HG02970 (cell line): ENCODE measurements around the gene SLC25A14.

Experiments used
- ATAC-seq: cut with Tn5 transposase; IDR thresholded peaks from one replicate; pipeline ENCODE4 v1.9.1; 2021; ENCODE audit warnings: mild to moderate bottlenecking, moderate library complexity, moderate number of reproducible peaks; ENCODE audit not compliant: unreplicated experiment, low FRiP score

The SLC25A14 gene

DNA sequence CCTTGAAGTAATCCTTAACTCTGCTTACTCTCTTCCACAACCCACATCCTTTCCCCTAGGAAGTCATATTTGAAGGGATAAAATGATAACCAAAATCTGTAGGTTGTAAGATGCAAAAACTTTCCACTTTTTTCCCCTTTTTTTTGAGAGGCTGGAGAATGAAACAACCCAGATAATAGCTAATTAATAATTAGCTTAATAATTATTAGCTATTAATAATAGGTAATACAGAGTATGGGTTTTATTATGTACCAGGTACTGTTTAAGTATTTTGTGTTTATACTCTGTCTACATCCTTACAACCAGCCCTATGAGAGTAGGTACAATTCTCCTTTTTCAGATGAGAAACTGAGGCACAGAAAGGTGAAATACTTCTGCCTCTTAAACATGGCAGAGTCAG lies 36.4 kb downstream of the SLC25A14 start:
- ATAC-seq, result no peak

GRCh38 chrX:130378024-130378669 lies 38.4 kb downstream of the SLC25A14 start:
- no peak for ATAC-seq

DNA sequence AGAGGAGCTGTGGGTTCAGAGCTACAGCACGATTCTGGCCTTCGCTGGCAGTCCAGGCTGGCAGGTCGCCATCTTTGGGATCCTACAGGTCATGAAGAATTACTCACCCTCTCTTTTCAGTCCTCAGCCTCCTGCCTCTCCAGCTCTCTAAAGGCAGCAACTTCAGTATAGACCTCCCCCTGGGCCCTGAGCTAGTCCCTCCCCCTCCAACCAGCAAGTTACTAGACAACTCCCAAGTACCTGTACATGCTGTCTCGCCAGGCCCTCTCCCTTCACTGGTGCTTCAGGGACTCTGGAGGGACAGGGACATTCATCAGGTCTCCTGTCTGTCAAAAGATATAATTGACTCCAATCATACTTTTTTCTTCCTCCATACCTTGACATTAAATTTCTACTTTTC lies 45.8 kb downstream of the SLC25A14 start, which contains the start of gene GPR119:
GPR119 (minus strand) TSS at position 155 of the 400 bp plus-strand sequence. CDS start 227 bp downstream, outside the sequence.
- ATAC-seq, result no peak

DNA sequence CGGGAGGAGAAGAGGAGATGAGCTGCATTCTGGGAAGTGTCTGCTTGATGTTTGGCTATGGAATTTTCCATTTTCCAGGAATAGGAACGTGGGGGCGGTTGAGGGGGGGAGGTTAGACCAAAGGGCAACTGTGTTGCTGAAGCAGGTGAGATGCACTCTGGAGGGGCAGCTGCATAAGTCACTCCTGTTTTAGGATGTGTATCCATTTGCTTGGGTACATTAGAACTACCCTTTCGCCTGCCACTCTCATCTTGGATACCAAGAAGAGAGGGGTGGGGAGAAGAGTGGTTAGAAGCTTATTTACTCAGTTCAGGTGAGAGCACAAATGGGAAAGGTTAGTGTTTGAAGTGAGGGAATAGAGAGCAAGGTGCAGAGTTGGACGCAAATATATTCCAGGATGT lies 46.7 kb downstream of the SLC25A14 start:
- no peak for ATAC-seq

- ATAC-seq, result no peak
These were observed 53.8 kb downstream of the SLC25A14 start for GRCh38 chrX:130393451-130394074.

DNA sequence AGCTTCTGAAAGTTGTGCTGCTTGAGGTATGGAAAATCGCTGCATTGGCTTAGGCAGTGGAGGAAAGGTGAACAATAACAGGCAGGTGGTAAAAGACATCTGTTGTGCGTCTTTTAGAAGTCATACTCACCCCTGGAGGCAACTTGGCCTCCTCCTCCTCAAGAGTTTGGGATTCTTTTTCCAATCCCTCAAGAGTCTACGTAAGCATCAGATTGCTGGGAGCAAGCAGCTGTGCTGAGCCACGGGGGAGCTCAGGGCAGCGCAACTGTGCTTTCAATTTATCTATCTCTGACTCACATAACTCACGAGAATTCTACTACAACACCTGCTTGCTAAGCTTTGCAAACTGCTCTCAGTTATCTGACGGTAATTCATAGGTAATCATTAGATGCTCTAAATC lies 55.6 kb downstream of the SLC25A14 start:
- ATAC-seq, result no peak

DNA sequence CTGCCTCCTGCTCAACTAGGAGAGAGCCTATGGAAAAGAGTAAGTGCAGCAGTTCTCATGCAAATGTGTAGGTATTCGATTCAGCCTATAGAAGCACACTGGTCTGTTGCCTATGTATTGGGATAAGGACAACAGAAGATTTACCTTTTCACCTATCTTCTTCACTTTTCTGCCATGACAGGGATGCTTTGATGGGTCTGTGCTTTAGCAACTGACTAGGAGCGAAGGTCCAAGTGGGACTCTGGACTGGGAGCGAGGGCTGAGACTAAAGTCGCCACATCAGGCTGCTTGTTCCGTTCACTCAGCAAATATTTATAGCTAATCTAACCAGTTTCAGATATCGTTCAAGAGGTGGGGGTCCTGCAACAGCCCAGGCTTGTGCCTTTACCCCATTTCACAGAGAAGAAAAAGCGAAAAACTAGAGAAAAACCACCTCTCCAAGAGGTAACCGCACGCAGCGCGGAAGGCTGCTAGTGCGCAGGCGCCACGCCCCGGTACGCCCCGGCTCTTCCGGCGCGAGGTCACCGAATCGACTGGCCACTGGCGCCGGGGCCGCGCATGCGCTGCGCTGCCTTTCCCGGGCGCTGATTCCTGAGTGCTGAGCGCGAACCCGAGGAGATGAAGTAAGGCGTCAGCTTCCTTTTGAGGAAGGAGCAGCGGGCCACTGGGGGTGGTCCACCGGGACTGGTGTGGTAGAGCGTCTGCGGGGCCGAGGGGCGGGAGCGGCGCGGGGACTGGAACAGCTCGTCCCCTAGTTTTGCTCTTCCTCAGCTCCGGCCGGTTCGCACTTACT lies 61.9 kb downstream of the SLC25A14 start, which contains the start of gene RBMX2:
RBMX2 (plus strand) TSS at position 573 of the 793 bp plus-strand sequence; CDS start at position 619, 46 bp downstream.
- ATAC-seq, result peak; percentile 89

DNA sequence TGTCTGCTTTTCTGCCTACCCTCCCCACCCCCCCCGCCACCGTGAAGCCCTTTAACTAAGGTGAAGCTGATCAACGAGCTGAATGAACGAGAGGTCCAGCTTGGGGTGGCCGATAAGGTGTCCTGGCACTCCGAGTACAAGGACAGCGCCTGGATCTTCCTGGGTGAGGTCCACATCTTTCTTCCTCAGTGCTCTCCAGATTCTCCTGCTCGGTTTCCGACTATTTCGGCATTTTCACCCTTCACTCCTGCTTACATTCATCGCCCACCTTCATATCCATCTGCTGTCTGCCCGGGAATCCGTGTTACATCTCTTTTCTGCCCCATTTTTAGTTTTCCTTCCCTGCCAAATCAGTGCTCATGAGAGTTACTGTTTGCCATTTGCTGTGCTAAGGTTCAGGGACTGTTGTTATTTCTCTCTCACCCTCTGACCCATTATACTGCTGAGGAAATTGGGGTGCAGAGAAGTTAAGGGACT lies 62.5 kb downstream of the SLC25A14 start:
- no peak for ATAC-seq

GRCh38 chrX:130413415-130413814 lies 73.7 kb downstream of the SLC25A14 start:
- no peak for ATAC-seq

GRCh38 chrX:130414800-130415199 lies 75.1 kb downstream of the SLC25A14 start:
- no peak for ATAC-seq

GRCh38 chrX:130415201-130415600 lies 75.5 kb downstream of the SLC25A14 start:
- ATAC-seq, result no peak

DNA sequence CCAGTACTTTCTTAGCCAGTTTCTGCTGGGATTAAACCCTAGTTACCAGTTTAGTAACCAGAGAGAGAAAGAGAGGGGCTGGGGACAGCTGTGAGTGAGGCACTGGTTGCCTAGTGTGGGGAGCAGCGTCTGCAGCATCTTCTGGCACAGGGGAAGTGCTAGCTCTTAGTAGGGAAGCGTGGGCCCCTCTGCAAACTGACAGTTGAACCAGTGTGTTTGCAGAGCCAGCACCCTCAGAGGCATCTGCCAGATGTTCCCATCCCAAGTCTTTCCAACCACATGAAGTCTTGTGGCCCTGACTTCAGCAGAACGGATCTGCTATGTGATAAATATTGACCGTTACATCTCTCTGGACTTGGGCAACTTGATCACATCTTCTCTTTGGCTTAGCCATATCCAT lies 77.1 kb downstream of the SLC25A14 start:
- no peak for ATAC-seq

DNA sequence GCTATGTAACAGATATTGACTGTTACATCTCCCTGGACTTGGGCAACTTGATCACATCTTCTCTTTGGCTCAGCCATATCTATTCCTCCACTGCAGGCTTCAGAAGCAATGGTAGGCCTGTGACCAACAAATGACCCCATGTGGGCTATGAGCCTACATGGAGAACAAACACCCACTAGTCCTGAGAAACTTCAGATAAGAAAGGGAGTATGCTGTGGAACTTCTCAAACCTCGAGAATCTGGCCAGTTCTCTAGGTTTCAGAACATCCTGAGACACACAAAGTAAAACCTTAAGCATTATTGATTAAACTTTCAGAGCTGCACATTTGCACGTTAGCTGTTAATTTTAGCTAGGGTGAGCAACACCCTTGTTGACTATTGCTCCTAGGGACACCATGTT lies 78.3 kb downstream of the SLC25A14 start:
- ATAC-seq, result no peak

GRCh38 chrX:130418740-130419139 lies 79.0 kb downstream of the SLC25A14 start:
- no peak for ATAC-seq

- ATAC-seq, result no peak
These were observed 79.5 kb downstream of the SLC25A14 start for GRCh38 chrX:130419263-130419662.
